HFF-Myc (cell line): ENCODE results near the gene ELP2.

Experiments
- DNase-seq: peaks from one replicate; pipeline ENCODE4 v3.0.0-alpha.2; 2011; ENCODE audit warnings: low read depth; ENCODE audit errors: extremely low read depth
- H3K4me3 ChIP-seq: replicated peaks from 2 replicates; pipeline ENCODE4 v1.5.1; 2011; ENCODE audit warnings: low read depth, mild to moderate bottlenecking, control low read depth, low read length
- CTCF ChIP-seq: IDR thresholded peaks from 2 replicates; pipeline ENCODE4 v1.5.1; 2012; ENCODE audit warnings: mild to moderate bottlenecking, low read depth, low read length, control low read depth; ENCODE audit errors: missing control alignments

ELP2 gene

GRCh38 chr18:36185901-36186460, 56.3 kb downstream of the ELP2 start:
- TF ChIP-seq CTCF = no peak
- peak overlapping the region; percentile 60 for H3K4me3 ChIP-seq
- no peak for DNase-seq

GRCh38 chr18:36186461-36187192, 56.9 kb downstream of the ELP2 start:
- DNase-seq = no peak
- H3K4me3 ChIP-seq = peak overlapping the region; percentile 60
- no peak for TF ChIP-seq CTCF

GRCh38 chr18:36187193-36187825, 57.6 kb downstream of the ELP2 start, which contains the start of gene MOCOS:
Gene MOCOS (plus strand): TSS chr18:36187497. CDS start chr18:36187540, 43 bp downstream.
- H3K4me3 ChIP-seq = peak within 1 kb of the TSS; percentile 60
- TF ChIP-seq CTCF = no peak

GRCh38 chr18:36187826-36188721, 58.4 kb downstream of the ELP2 start:
- TF ChIP-seq CTCF = no peak
- H3K4me3 ChIP-seq = peak overlapping the region; percentile 60
- DNase-seq = no peak

More at GRCh38 chr18:36187193-36187825, 57.6 kb downstream of the ELP2 start, which contains the start of gene MOCOS:
- no peak for DNase-seq

- DNase-seq = no peak
- TF ChIP-seq CTCF = no peak
- no peak overlapping the region for H3K4me3 ChIP-seq
These were observed 59.2 kb downstream of the ELP2 start for GRCh38 chr18:36188916-36189315.

GRCh38 chr18:36189486-36189885, 59.8 kb downstream of the ELP2 start:
- DNase-seq = no peak
- no peak overlapping the region for H3K4me3 ChIP-seq
- TF ChIP-seq CTCF = no peak
